Measurements from ENCODE around the gene EHMT1. TPM values are rescaled to one million over a fixed set of nuclear protein-coding genes. Genes with fewer than 3 reads are reported as not detected.

Gene EHMT1
- total RNA-seq, 1 donor from 2014 or later = 163 TPM

GRCh38 chr9:137834846-137835546 is 216.2 kb downstream of the EHMT1 start:
- no peaks in the 10 kb centered on the region for H3K27me3 Mint-ChIP-seq (ENCODE audit: low read depth)
- no peaks in the 10 kb centered on the region for H3K9me3 Mint-ChIP-seq
- DNase-seq (ENCODE audit: low read depth, low spot score) = no peak
- peaks cover 5% of the 10 kb centered on the region for H3K4me1 Mint-ChIP-seq
- no peak for TF ChIP-seq CTCF (conservative IDR thresholded peaks at IDR 0.05)
- no peak overlapping the region for H3K27ac Mint-ChIP-seq (ENCODE audit: unreplicated experiment)
- no peak overlapping the region for H3K4me3 Mint-ChIP-seq
- peaks cover 26% of the 10 kb centered on the region for H3K36me3 Mint-ChIP-seq (ENCODE audit: low read depth)

DNA sequence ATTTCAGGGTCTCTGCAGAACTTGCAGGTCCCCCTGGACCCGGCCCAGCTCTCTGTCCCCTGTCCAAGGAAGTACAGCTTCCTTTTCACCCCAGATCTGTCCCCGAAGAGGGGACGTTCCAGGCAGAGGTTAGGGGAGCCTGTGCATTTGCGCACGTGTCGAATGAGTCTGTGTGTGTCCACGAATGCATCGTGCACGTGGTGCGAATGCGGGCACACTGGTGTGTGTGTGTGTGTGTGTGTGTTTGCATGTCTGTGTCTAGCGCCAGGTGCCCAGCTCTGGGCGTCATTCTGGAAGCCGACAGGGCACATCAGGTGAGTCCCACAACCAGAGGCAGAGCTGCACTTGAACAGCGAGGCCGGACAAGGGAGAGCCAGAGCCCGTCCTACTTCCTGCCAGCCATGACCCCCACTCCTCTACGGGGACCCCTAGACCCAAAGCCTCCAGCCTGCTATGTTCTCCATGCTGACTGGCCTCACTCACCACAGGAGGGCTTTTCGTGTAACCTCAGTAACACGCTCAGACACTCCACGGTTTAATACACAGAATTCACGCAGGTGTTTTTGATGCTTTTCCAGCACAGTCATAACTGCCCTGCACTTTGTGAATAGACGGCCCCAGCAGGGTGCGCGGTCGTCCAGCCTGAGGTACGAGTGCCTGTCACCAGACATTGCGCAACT is 217.5 kb downstream of the EHMT1 start:
- no peak for DNase-seq (ENCODE audit: low read depth, low spot score)
- Mint-ChIP-seq H3K4me1 (peaks cover 5% of the 10 kb centered on the region), H3K4me3 (no peak overlapping the region), H3K9me3 (peaks cover 2% of the 10 kb centered on the region), H3K27me3 (ENCODE audit: low read depth) (no peaks in the 10 kb centered on the region), H3K27ac (ENCODE audit: unreplicated experiment) (no peak overlapping the region), H3K36me3 (ENCODE audit: low read depth) (peaks cover 23% of the 10 kb centered on the region)
- no peak for TF ChIP-seq CTCF (conservative IDR thresholded peaks at IDR 0.05)

GRCh38 chr9:137836831-137837241 is 218.0 kb downstream of the EHMT1 start:
- DNase-seq (ENCODE audit: low read depth, low spot score) = no peak
- H3K9me3 Mint-ChIP-seq = peaks cover 2% of the 10 kb centered on the region
- no peak for TF ChIP-seq CTCF (conservative IDR thresholded peaks at IDR 0.05)
- no peaks in the 10 kb centered on the region for H3K27me3 Mint-ChIP-seq (ENCODE audit: low read depth)
- no peak overlapping the region for H3K4me3 Mint-ChIP-seq
- peaks cover 20% of the 10 kb centered on the region for H3K36me3 Mint-ChIP-seq (ENCODE audit: low read depth)
- peaks cover 5% of the 10 kb centered on the region for H3K4me1 Mint-ChIP-seq
- no peak overlapping the region for H3K27ac Mint-ChIP-seq (ENCODE audit: unreplicated experiment)

DNA sequence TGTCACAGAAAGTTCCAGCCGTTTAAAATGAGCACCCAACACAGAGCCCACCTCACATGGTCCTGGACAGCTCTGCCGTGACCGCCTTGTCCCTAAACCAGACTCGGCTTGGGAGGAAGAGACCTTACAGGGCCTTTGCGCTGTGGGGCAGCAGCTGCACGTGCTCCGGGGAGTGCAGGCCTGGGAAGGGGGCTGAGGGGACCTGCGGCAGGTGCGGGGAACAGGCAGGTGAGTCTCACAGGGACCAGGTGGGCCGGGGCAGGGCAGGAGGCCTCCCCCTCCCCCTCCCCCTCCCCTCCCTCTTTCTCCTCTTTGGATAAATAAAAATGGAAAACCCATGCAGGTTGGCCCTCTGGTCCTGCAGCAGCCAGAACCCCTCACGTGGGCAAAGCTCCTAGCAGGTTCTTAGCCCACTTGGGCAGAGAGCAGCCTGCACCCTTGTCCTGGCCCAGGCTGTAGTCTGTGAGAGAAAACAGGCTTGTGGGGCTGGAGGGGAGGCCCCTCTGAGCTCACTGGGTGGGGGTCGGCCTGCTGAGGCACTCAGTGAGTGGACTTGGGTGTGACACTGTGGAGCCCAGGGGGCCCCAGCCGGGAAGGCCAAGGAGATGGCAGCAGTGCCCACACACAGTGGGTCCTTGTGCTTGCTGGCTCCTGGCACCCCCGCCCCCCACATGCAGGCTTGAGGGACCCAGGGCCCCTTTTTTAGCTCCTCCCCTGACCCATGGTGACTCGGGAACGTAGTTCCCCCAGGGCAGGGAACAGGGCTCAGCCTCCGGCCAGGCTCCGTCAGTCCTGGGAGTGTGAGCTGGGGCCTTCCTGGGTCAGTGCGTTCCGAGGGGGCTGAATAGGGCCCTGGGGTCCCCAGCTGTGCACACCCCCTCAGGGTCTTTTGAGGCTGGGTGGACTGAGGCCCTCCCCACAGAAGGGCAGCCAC is 218.8 kb downstream of the EHMT1 start:
- no peak overlapping the region for H3K4me3 Mint-ChIP-seq

More for the DNA sequence above, 218.8 kb downstream of the EHMT1 start:
- Mint-ChIP-seq H3K36me3 (ENCODE audit: low read depth) (peaks cover 17% of the 10 kb centered on the region), H3K4me1 (peaks cover 5% of the 10 kb centered on the region), H3K9me3 (peaks cover 2% of the 10 kb centered on the region), H3K27ac (ENCODE audit: unreplicated experiment) (no peak overlapping the region), H3K27me3 (ENCODE audit: low read depth) (no peaks in the 10 kb centered on the region)
- no peak for TF ChIP-seq CTCF (conservative IDR thresholded peaks at IDR 0.05)
- no peak for DNase-seq (ENCODE audit: low read depth, low spot score)

Data from neural crest cell (in vitro differentiated cells).